NCI-H1436 treated with DMSO at 0.1 percent for 48 hours (cell line): ENCODE results near the gene RASAL1.
A peak's percentile ranks its signal among the peaks of the same experiment; 100 is the strongest.

ENCODE experiments used
- DNase-seq: peaks from one replicate; lab custom pipeline; 2025; lab: John Stamatoyannopoulos, UW

RASAL1 gene

GRCh38 chr12:113071135-113072112 lies 64.1 kb downstream of the RASAL1 start:
- DNase-seq, result peak; percentile 20

GRCh38 chr12:113070117-113070906 lies 65.2 kb downstream of the RASAL1 start:
- DNase-seq, result no peak

DNA sequence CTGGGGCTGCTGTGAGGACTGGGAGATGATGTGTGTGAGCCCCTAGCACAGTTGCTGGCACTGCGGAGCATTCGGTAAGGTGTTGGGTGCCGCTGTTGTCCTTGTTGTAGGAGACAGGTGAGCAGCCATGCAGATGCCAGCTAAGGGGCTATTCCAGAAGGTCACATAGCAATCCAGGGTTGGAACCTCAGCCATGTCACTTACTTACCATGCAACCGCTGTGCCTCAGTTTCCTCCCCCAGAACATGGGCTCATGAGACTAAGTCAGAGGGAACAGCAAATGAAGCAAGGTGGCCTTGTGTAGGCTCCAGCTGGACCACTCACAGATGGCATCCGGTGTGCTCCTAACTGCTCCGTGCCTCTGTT lies 65.8 kb downstream of the RASAL1 start:
- no peak for DNase-seq

DNA sequence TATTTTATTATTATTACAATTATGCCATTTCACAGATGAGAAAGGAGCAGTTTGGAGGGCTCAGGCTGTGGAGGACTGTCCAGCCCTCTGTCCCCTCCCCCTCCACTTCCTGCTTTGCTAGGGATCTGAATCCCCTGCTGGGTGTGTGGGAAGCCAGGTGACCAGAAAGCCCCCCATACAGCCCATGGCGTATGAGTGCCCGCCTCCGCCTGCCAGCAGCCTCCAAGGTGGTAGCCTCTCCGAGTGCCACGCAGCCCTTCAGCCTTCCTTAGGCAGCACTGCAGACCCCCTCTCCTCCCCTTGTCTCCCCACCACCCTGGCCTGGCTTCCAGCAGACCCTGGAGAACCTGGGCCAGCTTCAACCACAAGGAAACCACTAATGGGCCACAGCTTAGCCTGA lies 66.4 kb downstream of the RASAL1 start:
- no peak for DNase-seq

DNA sequence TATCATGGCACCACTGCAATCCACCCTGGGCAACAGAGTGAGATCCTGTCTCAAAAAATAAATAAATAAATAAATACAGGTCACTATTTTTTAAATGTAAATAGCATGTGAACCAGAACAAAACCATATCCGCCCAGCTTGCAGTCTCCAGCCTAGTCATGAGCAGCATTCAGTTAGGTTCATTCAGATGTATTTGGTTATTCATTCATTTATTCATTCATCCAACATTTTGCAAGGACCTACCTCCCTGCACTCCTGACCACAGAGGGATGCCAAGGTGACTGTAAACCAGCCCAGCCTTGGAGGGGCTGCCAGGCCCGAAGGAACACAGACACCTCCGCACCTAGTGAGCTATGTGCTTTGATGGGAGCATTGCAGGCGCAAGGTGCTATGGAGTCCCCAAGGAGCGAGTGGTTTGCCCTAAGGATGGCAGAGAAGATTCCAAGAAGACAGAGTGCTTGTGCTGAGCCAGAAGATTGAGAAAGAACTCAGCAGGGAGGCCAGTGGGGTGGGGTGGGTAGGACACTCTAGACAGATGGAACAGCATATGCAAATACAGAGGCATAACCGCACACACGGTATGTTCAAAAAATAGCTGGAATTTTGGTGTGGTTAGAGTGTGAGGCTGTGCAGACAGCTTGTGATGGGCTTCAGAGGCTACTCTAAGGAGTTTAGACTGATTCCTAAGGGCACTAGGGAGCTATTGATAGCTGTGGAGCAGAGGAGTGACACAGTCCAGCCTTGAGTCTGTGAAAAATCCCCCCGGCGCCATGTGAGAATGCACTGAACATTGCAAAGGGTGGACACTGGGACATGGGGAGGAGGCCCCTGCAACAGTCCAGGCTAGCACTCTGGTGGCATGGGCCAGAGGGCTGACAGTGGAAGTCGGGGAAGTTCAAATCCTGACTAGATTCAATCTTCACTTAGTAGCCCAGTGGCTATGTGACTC lies 67.3 kb downstream of the RASAL1 start:
- no peak for DNase-seq

- DNase-seq, result no peak
Measured at GRCh38 chr12:113066813-113067400, 68.7 kb downstream of the RASAL1 start.

DNA sequence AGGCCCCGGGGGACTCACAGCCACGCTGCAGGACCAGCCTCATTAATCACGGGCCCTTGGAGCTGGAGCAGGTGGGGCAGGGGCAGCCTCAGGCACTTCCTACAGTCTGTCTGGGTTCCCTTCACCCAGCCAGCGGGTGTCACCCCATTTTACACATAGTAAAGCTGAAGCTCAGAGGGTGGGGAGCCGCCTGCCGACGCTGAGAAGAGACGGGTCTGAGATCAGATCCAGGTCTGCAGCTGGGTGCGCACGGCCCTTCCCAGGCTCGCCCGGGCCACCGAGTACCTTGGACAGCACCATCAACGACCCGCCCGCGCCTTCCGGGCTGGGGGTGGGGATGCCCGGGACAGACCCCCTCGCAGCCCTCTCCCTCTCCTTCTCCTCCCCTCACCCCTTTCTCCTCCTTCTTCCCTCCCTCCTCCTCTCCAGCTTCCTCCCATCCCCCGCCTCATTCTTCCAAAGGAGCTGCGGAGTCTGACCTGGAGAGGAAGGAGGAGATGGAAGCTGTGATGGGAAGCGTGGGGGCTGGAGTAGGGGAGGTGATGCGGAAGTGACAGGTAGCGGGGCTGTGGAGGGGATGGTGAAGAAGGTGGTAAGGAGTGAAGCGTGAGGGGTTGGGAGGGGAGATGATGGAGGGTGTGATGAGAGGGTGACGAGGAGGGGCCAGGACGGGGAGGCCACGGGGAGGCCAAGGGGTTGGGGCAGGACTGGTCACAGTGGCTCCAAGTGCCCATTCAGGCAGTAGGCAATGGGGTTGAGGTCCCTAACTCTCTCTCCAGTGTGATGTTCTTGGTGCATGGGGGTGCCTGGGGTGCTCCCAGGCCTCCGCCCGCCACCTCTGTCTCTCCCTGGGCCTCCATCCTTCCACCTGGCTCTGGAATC lies 70.2 kb downstream of the RASAL1 start:
- DNase-seq, result no peak

DNA sequence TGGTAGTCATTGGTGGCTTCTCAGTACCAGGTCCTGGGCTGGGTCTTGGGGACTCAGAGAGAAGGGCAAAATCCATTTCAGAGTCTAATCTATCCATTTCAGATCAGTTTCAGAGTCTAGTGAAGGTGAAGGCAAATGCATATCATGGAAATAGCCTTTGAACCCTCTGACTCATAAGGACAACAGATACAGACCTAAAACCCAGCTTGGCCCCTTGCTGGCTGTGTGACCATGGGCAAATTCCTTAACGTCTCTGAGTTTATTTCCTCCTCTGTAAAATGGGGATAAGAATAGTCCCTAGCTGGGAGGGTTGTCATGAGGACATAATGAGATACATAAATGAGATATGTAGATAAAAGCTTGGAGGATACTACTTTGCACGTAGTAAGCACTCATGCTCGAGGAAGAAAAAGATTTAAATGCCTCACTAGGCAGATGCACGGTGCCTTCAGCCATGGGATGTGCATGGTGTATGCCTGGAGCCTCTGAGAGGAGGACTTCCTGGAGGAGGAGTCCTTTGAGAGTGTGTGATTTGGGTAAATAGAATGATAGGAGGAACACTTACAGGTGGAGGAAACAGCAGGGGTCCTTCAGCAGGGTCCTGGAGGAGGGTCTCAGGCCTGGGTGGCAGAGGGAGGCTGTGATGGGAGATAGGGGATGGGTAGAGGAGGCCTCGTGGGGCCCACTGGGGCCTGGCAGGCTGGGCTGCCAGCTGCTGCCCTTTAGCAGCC lies 71.0 kb downstream of the RASAL1 start:
- DNase-seq, result no peak

DNA sequence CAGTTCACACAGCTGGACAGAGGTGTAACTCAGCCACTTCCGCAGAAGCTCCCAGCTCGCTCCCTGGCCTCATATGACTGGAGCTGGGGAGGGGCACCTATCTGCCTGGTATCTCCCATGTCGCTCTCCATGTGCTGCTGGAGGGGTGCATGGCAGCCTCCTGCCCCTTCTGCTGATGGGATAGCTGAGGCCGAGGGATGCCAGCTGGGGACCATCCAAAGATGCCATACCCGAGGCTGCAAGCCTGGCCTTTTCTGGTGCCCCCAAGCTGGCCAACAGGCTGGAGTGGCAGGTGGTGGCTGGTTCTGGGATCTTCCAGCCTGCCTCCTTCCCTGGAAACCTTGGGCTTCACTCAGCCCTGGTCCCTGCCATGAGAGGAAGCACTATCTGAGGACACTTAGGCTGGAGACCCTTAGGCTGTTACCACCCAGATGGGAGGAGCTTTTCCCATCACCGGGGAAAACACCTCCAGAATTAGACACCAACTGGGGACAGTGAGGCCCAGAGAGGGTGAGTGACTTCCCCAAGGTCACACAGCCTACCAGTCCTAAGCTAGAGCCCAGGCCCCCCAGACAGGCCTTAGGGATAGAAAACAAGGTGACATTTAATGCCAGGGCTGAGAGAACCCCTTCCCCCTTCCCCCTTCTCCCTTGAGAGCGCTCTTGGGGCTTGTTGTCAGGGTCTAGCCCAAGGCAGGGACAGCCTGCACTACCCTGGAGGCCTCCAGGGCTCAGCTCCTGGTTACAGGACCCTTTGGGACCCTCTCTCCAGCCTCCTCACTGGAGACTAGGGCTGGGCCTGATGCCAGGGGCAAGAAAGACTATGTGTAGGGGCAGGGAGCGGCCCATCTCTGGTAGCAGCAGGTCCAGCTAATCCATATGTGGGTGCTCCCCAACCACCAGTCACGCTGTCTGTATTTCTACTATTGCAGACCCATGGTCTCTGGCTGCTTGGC lies 71.9 kb downstream of the RASAL1 start:
- no peak for DNase-seq

- no peak for DNase-seq
Measured at GRCh38 chr12:113062502-113063395, 72.8 kb downstream of the RASAL1 start.

GRCh38 chr12:113061061-113061694 lies 74.4 kb downstream of the RASAL1 start:
- DNase-seq, result no peak

DNA sequence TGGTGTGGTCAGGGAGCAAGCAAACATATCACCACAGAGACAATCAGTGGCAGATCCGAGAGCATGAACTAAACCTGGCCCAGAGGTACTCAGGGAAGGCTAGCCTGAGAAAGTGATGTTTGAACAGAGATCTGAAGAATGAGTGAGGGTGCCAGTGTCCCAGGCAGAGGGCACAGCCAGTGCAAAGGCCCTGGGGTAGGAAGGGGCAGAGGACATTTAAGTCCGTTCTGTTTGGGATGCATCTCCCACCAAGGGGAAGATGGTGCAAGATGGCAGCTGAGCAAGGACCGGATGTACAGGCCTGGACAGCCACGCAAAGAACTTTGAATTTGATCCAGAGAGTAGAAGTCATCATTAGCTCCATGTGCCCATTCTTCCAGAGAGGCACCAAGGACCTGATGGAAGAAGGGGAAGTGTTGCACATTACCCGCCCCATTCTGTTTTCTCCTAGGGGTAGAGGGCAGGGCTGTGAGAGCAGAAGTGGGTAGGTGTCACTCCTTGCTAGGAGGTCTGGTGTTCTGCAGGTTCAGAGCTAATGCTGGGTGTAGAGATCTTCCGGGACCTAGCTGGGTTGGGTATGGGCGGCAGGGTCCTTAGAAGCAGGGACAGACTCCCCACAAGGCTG lies 75.1 kb downstream of the RASAL1 start:
- no peak for DNase-seq

DNA sequence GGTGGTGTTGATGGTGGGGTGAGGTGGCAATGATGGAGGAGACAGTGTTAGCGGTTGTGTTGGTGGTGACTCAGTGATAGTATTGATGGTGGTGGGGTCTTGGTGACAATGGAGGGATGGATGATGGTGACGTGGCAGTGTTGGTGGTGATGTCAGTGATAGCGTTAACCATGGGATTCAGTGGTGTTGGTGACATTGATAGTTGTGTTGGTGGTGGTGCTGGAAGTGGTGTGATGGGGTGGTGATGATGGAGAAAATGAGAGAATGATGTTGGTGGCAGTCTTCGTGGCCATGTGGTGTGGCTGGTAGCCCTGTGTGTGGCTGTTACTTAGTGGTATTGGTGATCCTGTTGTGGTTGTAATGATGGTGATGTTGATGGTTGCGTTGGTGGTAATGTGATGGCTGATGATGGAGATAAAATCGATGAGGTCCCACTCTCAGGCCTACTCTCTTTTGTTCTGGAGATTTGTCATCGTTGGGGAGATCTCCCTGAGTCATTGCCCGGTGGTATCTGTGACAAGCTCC lies 76.4 kb downstream of the RASAL1 start:
- no peak for DNase-seq

GRCh38 chr12:113058553-113058952 lies 77.0 kb downstream of the RASAL1 start:
- no peak for DNase-seq

DNA sequence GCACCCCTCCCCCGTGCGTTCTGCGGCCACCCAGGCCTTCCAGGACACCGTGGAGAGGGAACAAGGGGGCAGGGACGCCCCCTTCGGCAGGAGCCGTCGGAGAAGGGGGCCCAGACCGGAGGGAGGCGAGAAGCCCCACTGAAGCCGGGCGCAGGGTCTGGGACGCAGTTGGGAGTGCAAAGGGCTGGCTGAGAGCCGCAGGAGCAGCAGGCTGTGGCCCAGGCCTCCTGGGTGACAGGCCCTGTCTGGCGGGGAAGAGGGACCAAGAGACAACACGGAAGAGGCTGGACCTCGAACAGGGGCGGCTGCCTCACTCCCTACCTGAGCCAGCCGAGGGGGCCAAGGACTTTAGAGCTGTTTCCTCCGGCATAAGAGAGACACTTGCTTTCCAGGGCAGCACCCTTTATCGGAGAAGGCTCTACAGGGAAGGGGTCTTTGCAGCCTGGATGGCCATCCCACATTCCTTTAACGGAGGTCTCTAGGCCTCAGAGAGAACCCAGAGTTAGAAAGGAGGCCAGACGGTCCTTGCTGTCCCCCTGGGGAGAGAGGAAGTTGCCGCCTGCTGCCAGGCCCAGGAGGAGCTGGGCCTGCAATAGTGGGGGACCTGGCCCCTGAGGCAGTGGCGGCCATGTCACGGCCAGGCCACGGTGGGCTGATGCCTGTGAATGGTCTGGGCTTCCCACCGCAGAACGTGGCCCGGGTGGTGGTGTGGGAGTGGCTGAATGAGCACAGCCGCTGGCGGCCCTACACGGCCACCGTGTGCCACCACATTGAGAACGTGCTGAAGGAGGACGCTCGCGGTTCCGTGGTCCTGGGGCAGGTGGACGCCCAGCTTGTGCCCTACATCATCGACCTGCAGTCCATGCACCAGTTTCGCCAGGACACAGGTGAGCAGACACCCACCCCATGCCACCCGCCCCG lies 77.7 kb downstream of the RASAL1 start:
- DNase-seq, result no peak
